Stimulated activated CD8-positive, alpha-beta memory T cell treated with anti-CD3 and anti-CD28 coated beads, Interleukin-7, amount 100 ng/mL, for 4 hours (primary cell): Measurements from ENCODE around the gene BAHCC1.

Source experiments
- DNase-seq, 2 donors: peaks; one replicate each; pipeline ENCODE4 v3.0.0-alpha.2; 2020; ENCODE audit warnings: low read depth in 2 of 2

The BAHCC1 gene

DNA sequence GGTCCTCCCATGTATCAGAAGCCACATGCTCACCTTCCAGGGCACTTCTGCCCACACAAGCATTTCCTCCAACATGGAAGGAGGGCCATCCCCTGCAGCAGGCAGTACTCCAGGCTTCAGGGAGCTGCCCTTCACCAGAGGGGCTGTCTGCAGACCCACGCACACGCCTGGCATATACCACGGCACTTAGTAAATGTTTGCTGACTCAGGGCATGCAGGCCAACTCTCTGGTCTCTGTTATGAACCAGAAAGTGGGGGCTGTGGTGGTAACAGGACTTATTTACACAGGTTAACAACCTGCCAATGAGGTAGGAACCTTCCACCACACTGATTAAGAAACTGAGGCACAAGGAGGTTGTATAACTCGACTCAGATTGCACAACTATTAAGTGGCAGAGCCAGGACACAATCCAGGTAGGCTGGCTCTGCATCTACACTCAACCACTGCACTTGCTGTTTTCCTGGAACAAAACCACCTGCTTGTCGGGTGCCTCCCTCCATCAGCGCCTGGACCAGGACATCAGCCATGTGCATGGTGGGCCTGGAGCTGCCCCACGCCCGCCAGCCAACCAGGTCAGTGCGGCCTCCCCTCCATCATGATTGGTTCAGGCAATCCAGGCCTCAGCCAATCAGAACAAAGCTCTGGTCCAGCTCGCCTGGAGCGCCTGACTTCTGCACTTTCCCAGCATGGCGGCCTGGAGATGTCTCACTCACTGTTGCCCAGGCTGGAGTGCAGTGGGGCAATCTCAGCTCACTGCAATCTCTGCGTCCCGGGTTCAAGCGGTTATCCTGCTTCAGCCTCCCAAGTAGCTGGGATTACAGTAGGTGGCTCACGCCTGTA lies 98.2 kb downstream of the BAHCC1 start:
- no peak for DNase-seq

DNA sequence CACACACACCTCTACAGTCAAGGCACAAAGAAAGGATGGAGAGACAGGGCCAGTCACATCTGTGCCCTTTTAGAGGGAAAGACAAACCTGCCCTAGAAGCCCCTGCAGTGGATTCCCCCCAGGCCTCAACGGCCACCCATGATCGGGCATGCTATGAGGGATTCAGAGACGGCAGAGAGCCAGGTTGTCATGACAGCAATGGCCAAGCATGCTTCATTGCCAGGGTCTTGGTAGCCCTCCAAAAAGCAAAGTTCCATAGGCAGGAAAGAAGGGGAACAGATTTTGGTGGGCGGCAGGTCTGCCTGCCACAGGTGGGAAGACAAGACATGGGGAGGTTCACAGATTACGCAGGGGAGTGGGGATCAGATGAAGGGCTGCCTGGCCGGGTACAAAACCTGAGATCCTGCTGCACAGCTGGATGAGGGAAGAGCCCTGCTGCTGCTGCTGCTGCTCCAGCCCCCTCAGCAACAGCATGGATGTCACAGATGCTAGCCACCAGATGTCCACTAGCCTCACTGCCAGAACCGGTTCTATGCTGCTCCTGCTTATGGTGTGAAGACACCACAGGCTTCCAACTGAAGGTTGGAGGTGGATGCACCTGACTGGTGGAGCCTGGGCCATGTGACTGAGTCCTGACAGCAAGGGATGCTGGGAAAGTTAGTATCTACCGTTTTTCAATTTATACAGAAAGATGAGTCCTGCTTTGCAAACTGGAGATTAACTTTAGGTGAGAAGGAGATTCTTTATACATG lies 99.5 kb downstream of the BAHCC1 start:
- DNase-seq: no peak

DNA sequence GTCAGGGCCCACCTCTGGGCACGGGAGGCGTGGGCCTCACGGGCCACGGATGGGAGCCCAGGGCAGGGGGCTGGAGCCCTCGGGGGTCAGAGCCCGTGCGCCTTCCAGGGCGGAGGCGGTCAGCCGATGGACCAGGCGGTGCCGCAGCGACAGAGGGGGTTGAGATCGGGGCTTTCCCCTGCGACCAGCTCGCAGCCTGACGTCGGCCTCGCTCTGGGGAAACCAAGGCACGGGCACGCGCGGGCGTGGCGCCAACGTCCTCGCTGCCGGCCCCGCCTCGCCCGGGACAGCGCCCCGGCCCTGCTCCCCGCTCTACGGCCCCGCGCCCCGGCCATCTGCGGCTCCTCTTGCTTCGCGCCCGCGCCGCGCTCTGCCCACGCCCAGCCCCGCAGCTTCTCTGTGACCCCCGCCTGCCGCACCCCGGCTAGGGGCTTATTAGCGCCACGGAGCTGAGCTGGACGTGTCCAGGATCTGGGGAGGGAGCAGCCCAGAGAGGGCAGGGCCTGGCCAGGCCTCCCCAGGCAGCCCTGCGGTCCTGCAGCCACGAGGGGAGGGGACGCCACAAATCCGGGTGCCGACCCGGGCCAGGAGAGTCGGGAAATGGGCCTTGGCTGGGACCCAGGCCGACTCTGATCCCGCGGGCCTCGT lies 103.8 kb downstream of the BAHCC1 start:
- no peak for DNase-seq

DNA sequence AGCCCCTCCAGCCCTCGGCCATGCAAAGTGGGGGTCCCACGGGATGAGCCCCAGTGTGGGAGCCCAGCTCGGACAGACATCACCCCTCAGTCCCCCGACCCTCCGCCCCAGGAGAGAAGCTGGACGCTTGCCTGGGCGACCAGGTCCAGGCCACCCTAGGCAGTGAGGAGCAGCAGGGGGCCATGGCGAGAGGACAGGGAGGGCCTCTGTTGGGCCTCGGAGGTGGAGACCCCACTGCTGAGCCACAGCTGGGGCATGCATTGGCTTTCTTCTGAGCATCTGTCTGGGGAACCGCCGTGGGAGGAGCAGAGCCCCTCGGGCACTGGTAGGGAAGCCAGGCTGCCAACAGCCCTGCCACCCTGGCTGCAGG lies 104.3 kb downstream of the BAHCC1 start:
- DNase-seq: no peak

DNA sequence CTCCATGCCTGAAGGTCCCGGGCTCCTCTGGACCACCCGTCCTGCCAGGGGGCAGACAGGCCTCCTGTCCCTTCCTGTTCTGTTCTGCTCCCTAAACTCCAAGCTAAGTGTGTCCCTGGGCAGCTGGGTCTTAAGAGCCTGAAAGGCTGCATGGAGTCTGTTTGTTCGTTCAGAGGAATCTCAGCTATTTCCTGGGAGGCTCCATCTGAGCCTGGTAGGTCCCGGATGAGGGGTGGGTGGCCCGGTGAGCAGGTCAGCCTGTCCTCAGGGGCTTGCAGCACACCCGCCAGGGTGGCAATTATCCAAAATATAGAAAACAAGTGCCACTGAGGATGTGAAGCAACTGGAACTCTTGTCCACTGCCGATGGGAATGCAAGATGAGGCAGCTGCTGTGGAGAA lies 104.8 kb downstream of the BAHCC1 start:
- DNase-seq: no peak

DNA sequence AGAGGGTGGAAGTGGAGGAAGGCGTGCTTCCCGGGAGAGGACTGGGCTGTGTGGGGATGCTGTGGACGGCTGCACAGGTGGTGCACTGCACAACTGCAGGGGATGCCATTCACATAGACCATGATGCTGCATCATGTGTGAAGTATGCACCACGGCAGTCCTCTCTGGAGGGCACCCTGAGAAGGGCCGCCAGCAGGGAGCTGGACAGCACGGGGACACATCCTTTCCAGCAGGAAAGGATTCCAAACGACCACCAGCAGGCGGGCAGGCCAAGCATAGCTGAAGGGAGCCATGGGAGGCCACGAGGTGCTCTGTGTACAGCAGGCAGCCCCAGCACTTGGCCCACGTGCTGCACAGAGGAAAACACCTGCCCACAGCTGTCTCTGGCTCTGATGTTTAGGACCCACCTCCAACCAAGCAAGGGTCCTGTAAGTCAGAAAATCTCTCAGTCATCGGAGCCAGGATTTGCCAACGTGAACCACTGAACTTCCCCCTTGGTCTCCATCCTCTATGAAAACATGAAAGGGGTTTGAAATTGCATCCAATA lies 107.3 kb downstream of the BAHCC1 start:
- DNase-seq: no peak

DNA sequence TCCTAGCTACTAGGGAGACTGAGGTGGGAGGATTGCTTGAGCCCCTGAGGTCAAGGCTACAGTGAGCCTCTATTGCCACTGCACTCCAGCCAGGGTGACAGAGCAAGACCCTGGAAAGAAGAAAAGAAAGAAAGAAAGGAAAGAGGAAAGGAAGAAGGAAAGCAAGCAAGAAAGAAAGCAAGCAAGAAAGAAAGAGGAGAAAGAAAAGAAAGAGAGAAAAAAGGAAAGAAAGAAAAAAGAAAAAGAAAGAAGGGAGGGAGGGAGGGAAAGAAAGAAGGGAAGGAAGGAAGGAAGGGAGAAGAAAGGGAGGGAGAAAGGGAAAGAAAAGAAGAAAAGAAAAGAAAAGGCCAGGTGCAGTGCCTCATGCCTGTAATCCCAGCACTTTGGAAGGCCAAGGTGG lies 108.4 kb downstream of the BAHCC1 start:
- DNase-seq: no peak

DNA sequence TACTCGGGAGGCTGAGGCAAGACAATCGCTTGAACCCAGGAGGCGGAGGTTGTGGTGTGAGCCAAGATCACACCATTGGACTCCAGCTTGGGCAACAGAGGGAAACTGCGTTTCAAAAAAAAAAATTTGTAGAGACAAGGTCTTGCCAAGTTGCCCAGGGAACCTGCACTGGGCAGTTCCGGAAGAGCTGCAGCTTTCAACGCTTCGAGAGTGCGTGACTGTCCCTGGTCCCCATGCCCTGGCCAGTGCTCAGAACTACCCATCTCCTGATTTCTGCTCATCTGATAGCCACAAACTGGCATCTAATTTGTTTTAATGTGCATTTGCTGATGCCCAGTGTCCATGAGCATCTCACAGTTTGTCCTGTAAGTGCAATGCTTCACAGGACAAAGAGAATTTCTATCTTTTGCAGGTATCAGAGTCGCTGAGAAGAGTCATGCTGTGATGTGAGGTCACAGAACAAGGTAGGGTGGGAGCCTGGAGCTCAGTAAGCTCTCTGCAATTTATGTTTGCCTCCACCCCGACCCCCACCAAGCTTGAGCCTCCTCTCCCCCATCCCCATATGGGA lies 113.5 kb downstream of the BAHCC1 start:
- no peak for DNase-seq

DNA sequence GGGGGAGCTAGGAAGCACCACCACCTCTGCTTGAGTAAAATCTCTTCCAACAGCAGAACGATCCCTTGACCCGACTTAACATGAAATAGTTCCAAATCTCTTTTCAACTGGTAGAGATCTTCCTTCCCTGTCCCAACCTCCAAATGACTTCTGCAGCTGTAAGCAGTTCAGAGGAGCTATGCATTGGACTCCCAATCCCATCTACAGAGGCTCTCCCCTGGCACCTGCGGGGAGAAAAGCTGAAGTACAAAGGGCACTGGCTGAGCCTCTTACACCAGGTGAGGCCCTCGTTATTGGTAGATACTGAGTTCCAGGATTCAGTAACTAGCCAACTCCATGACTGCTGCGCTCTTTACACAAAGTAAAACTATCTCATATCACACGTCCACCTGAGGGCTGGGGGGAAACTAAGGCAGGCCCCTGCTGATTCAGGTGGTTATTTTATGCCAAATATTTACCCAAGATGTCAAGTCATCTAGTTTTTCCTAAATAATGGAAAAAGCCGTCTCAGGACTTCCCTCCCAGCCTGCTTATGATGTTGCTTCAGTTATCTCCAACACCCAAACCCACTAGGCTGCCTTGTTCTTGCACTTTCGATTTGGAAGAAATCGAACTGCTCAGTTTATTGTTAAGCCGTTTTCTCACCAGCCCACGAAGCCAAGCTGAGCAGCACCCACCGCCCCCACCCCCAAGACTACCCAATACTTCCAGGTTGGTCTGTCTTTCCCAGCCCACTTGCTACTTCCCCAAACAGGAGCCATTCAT lies 114.1 kb downstream of the BAHCC1 start:
- DNase-seq: no peak

DNA sequence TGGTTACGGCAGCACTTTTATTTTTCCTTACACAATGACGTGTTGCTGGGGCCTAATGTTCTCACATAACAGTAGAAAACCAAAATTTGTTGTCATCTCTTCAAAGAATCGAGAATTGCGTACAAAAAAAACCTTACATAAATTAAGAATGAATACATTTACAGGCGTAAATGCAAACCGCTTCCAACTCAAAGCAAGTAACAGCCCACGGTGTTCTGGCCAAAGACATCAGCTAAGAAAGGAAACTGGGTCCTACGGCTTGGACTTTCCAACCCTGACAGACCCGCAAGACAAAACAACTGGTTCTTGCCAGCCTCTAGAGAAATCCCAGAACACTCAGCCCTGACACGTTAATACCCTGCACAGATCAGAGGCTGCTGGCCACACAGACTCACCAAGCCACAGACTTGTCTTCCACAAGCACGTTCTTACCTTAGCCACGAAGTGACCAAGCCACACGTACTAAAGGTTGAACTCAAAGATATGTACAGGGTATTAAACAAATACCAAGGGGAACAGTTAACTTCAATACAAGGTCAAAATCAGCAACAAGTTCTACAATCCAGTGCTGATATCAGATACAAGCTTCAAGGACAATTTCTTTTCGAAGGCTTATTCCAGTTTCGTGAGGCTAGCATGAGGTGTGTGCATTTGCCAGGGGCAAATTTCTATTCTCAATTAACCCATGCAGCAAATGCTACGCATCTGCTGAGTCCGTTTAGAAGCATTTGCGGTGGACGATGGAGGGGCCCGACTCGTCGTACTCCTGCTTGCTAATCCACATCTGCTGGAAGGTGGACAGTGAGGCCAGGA lies 114.9 kb downstream of the BAHCC1 start:
- no peak for DNase-seq

DNA sequence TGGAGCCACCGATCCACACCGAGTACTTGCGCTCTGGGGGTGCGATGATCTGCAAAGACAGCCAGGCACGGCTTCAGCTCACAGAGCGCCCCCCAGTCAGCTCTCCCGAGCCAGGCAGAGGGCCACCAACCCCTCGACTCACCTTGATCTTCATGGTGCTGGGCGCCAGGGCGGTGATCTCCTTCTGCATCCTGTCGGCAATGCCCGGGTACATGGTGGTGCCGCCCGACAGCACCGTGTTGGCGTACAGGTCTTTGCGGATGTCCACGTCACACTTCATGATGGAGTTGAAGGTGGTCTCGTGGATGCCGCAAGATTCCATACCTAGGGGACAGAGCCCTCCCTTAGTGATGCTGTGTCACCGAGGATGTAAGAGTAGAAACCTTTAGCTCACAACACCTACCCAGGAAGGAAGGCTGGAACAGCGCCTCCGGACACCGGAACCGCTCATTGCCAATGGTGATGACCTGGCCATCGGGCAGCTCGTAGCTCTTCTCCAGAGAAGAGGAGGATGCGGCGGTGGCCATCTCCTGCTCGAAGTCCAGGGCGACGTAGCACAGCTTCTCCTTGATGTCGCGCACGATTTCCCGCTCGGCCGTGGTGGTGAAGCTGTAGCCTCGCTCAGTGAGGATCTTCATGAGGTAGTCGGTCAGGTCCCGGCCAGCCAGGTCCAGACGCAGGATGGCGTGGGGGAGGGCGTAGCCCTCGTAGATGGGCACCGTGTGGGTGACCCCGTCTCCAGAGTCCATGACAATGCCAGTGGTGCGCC lies 115.7 kb downstream of the BAHCC1 start:
- no peak for DNase-seq

DNA sequence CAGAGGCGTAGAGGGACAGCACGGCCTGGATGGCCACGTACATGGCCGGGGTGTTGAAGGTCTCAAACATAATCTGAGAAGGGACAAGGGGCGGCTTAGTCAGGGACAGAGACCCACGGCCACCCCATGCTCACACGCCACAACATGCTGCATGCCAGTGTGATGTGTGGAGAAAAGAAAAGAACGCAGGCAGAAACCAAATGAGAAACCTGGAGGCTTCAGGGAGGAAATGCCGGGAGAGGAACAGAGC lies 116.2 kb downstream of the BAHCC1 start:
- no peak for DNase-seq

DNA sequence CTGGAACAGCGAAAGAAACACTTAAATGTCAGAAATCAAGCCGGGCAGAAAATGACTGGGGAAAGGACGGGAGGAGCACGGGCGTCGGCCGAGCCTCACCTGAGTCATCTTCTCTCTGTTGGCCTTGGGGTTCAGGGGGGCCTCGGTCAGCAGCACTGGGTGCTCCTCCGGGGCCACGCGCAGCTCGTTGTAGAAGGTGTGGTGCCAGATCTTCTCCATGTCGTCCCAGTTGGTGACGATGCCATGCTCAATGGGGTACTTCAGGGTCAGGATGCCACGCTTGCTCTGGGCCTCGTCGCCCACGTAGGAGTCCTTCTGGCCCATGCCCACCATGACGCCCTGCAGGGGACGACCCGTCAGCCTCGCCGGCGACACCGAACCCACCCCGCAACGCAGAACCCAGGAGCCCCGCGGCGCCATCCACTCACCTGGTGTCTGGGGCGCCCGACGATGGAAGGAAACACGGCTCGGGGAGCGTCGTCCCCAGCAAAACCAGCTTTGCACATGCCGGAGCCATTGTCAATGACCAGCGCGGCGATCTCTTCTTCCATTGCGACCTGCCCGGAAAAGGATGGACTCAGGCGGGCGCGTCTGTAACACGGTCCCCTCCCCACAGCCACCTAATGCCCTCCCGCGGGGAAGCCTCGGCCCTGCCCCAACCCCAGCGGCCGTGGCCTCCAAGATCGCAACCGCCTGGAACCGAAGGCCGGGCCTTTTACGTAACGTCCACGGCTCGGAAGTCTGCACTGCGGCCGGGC lies 116.7 kb downstream of the BAHCC1 start:
- peak in 1 of 2 donors; percentile 41 for DNase-seq

DNA sequence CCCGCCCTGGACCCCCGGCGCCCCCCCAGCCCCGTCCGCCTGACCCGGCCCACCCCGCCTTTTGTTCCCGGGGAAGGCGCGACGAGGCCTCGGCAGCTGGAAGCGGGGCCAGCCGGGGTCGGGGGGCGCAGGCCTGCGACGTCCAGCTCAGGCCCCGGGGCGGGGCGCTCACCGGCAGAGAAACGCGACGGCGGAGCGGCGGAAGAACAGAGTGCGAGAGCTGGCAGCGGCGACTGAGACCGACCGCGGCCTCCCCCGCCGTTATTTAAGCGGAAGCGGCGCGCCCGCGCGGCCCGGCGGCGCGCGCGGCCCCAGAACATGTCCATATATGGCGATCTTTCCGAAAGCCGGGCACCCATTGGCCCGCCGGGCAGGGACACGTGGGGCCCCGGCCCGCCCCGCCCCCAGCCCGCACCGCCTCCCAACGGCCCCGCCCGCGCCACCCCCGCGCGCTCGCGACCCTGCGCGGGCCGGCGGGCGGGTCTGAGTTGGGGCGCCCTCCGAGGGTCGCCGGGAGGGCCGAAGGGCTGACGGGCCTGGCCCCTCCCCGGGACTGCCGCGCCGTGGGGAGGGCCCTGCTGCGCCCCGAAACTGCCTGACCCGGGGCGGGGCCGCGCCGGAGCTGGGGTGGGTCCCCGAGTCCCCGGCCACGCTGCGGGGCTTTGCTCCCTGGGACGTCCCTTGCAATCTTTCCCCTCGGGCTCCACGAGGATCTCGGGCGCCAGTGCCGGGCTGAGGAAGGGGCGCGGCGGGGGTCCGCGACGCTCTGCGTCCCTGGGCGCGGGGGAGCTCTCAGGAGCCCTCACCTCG lies 117.5 kb downstream of the BAHCC1 start, which contains the start of gene ACTG1:
Gene ACTG1 (minus strand): TSS at position 238 of the 810 bp plus-strand sequence. CDS start 445 bp downstream, outside the sequence.
- peak; percentile 79 to 89 for DNase-seq

DNA sequence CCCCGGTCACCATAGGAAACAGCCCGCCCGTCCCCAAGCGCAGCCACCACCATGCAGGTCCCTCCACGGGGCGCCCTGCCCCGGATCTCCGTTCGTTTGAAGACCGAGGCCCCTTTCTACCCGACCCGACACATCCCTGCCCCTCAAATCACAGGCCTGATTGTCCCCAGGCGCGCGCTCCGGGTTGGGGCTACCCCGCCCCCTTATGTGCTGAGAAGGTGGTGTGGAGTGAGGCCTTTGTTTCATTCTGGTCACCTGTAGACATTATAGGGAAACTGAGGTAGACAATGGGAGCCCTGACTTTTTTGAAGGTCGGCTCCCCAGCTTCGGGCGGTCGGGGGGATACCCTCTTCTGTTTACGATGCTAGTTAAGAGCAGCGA lies 118.1 kb downstream of the BAHCC1 start:
- peak; percentile 50 to 56 for DNase-seq

DNA sequence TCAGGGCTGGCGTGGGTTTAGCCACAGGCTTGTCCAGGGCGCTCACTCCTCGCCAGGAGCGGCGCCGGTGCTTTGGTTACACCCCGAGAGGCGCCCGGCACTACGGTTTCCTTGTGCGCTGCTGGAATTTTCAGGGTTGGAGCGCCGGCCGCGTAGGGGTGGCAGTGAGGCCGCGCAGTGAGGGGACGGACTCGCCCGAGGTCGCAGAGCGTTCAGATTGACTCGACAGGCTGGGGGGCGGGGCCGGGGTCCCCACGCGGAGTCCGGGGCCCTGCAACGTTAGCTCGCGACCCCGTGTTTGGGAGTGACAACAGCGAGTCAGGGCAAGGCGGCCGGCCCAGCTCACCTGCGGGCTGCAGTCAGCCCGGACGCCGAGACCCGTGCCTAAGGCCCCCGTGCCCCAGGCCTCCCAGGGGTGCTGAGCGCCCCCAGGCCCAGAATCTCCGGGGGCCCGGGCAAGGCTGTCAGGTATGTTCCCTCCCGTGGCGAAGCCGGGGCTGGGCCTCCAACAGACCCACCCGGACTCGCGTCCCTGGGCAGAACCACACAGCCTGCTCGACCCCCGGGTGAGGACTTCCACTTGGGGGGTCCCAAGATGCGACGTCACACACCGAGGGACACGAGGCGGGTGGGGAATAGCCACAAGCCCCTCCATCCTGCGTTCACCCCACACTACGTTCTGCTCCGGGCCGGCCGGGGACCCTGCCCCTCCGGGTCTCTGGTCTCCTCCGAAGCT lies 118.7 kb downstream of the BAHCC1 start:
- DNase-seq: peak in 1 of 2 donors; percentile 40

DNA sequence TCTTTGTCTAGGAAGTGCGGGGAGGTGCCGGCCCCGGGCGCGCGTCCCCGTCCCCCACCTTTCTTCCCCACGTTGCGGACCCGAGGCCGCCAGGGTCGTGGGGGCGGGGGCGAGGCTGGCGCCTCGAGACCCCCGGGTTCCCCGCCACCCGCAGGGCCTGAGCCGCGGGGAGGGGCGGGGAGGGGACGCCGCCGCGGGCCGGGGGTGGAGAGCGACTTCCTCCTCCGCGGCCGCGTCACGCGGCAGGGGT lies 119.2 kb downstream of the BAHCC1 start:
- no peak for DNase-seq
